ENCODE results near the gene SLC31A1.

SLC31A1 gene

DNA sequence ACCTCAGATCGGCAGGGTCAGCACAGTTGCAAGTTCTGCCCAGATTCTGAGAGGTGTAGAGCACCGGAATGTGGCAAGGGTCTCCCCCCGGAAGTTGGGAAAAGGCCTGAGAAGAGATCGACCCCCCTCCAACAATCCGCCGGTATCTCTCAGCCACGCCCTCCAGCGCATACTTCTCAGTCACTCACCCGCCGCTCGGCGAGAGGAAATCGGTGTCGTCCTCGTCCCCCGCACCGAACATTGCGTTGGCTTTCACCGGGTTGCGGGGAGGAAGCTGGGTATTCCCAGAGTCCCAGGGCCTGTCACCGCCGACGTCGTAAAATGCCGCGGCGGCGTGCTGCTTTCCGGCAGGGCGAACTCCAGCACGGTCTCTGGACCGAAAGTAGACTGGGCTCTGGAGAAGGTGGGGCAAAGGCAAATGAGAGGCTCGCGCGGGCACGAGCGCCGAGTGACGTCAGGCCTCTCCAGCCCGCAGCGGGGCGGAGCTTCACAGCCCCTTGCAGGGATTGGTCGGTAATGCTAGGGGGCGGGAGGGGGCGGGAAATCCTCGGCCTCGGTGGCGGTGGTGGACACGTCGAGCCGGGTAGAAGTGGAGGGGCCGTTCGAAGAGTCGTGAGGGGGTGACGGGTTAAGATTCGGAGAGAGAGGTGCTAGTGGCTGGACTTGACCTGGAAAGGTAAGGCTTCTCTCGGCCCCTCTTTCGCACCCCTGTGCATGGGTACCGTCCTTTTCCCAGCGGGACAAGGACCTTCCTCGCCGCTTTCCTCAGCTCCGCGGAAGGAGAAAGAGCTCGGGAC is at the start of gene SLC31A1, which contains the start of gene FKBP15:
Gene SLC31A1, plus strand, starts transcription at position 542 of the 797 bp plus-strand sequence. CDS start 34,605 bp downstream, outside the sequence.
Gene FKBP15, minus strand, starts transcription at position 275 of the 797 bp plus-strand sequence. Its CDS starts 34 bp downstream, at position 241.
- no peaks in the 10 kb centered on the region for H3K27me3 ChIP-seq (ENCODE audit: control insufficient read depth, insufficient read depth, low read length)
- H3K9ac ChIP-seq (ENCODE audit: low read length): peak within 1 kb of the TSS; percentile 93
- peaks cover 27% of the 10 kb centered on the region for H3K4me1 ChIP-seq (ENCODE audit: control insufficient read depth, insufficient read depth, low read length)
- no peaks in the 10 kb centered on the region for H3K36me3 ChIP-seq (ENCODE audit: control insufficient read depth, insufficient read depth, low read length)
- H3K9me3 ChIP-seq (ENCODE audit: control insufficient read depth, low read length): no peaks in the 10 kb centered on the region
- H3K4me3 ChIP-seq (ENCODE audit: low read length): peak within 1 kb of the TSS; percentile 94

DNA sequence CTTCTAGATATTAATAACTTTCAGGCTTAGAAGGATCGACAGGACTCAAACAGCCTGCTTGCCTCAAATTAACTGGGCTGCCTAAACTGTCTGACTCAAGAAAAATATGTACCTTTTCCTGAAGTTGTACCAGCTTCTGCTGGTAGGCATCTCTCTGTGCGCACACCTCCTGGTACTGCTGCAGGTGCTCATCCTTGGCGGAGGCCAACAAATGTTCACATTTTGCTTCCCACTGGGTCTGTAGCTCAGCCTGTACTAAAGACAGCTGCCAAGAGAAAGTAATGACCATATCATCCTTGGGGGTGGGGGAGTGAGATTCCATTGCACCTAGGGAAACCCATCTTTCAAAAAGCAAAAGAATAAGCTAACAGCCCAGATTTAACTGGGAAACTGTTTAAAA is 48.0 kb upstream of the SLC31A1 start:
- H3K4me3 ChIP-seq (ENCODE audit: low read length): no peak overlapping the region
- H3K4me1 ChIP-seq (ENCODE audit: control insufficient read depth, insufficient read depth, low read length): no peaks in the 10 kb centered on the region
- no peaks in the 10 kb centered on the region for H3K27me3 ChIP-seq (ENCODE audit: control insufficient read depth, insufficient read depth, low read length)
- no peak overlapping the region for H3K9ac ChIP-seq (ENCODE audit: low read length)
- H3K36me3 ChIP-seq (ENCODE audit: control insufficient read depth, insufficient read depth, low read length): peaks cover 17% of the 10 kb centered on the region
- H3K9me3 ChIP-seq (ENCODE audit: control insufficient read depth, low read length): no peaks in the 10 kb centered on the region

DNA sequence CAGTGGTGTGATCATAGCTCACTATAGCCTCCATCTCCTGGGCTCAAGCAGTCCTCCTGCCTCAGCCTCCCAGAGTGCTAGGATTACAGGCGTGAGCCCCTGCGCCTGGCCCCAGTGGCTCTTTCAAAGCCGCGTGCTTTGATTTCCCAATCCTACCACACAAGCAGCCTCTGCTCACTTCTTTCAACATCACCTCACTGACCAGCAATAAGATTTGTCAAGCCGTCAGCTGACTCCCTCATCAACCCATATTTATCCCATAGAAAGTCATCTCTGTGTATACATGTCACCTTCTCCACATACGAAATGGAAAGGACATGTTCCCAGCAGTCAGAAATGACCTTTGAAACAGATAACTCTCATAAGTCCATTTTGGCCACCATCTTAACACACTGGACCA is 44.5 kb upstream of the SLC31A1 start:
- Histone ChIP-seq H3K27me3 (ENCODE audit: control insufficient read depth, insufficient read depth, low read length) (no peaks in the 10 kb centered on the region), H3K9ac (ENCODE audit: low read length) (no peak overlapping the region), H3K9me3 (ENCODE audit: control insufficient read depth, low read length) (no peaks in the 10 kb centered on the region), H3K4me3 (ENCODE audit: low read length) (no peak overlapping the region), H3K36me3 (ENCODE audit: control insufficient read depth, insufficient read depth, low read length) (peaks cover 7% of the 10 kb centered on the region), H3K4me1 (ENCODE audit: control insufficient read depth, insufficient read depth, low read length) (no peaks in the 10 kb centered on the region)

DNA sequence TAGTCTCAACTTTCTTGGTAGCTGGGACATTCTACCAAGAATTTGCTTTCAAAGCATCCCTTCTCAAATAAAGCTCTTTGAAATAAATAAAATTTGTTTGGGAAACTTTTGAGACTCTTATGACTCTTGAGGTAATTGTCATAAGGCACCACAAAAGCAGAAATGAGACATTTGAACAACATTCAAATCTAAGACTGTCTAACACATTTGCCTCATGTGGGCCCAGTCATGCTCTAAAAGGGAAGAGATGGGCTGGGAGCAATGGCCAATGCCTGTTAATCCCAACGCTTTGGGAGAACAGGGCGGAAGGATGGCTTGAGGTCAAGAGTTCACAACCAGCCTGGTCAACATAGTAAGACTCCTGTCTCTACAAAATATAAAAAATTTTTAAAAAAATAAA is 44.1 kb upstream of the SLC31A1 start:
- Histone ChIP-seq H3K4me1 (ENCODE audit: control insufficient read depth, insufficient read depth, low read length) (no peaks in the 10 kb centered on the region), H3K4me3 (ENCODE audit: low read length) (no peak overlapping the region), H3K9ac (ENCODE audit: low read length) (no peak overlapping the region), H3K36me3 (ENCODE audit: control insufficient read depth, insufficient read depth, low read length) (peaks cover 7% of the 10 kb centered on the region), H3K9me3 (ENCODE audit: control insufficient read depth, low read length) (no peaks in the 10 kb centered on the region), H3K27me3 (ENCODE audit: control insufficient read depth, insufficient read depth, low read length) (no peaks in the 10 kb centered on the region)

GRCh38 chr9:113178087-113178486 is 43.3 kb upstream of the SLC31A1 start:
- H3K36me3 ChIP-seq (ENCODE audit: control insufficient read depth, insufficient read depth, low read length): peaks cover 2% of the 10 kb centered on the region
- H3K9me3 ChIP-seq (ENCODE audit: control insufficient read depth, low read length): no peaks in the 10 kb centered on the region
- H3K4me3 ChIP-seq (ENCODE audit: low read length): no peak overlapping the region
- no peak overlapping the region for H3K9ac ChIP-seq (ENCODE audit: low read length)
- no peaks in the 10 kb centered on the region for H3K4me1 ChIP-seq (ENCODE audit: control insufficient read depth, insufficient read depth, low read length)
- H3K27me3 ChIP-seq (ENCODE audit: control insufficient read depth, insufficient read depth, low read length): no peaks in the 10 kb centered on the region

- Histone ChIP-seq H3K36me3 (ENCODE audit: control insufficient read depth, insufficient read depth, low read length) (no peaks in the 10 kb centered on the region), H3K4me1 (ENCODE audit: control insufficient read depth, insufficient read depth, low read length) (no peaks in the 10 kb centered on the region)
Observed at GRCh38 chr9:113179839-113180238, 41.5 kb upstream of the SLC31A1 start.

DNA sequence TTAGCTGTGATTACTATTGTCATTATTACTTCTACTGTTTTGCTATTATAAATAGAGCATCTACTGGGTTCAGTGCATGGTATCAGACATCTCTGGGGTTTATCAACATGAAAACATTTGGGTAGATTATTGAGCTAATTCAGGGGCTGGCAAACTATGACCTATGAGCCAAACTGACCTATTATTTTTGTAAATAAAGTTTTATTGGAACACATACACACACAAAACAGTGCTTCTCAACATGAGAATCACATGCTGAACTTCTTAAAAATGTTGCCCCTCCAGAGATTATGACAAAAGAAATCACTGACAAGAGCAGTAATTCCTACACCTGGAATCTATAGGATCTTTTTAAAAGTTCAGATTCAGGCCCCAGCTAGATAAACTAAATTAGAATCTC is 40.2 kb upstream of the SLC31A1 start:
- H3K4me1 ChIP-seq (ENCODE audit: control insufficient read depth, insufficient read depth, low read length): no peaks in the 10 kb centered on the region
- no peaks in the 10 kb centered on the region for H3K36me3 ChIP-seq (ENCODE audit: control insufficient read depth, insufficient read depth, low read length)
- H3K9me3 ChIP-seq (ENCODE audit: control insufficient read depth, low read length): no peaks in the 10 kb centered on the region
- no peak overlapping the region for H3K4me3 ChIP-seq (ENCODE audit: low read length)
- no peaks in the 10 kb centered on the region for H3K27me3 ChIP-seq (ENCODE audit: control insufficient read depth, insufficient read depth, low read length)
- no peak overlapping the region for H3K9ac ChIP-seq (ENCODE audit: low read length)

More at GRCh38 chr9:113179839-113180238, 41.5 kb upstream of the SLC31A1 start:
- Histone ChIP-seq H3K27me3 (ENCODE audit: control insufficient read depth, insufficient read depth, low read length) (no peaks in the 10 kb centered on the region), H3K9me3 (ENCODE audit: control insufficient read depth, low read length) (no peaks in the 10 kb centered on the region), H3K9ac (ENCODE audit: low read length) (no peak overlapping the region), H3K4me3 (ENCODE audit: low read length) (no peak overlapping the region)

- no peaks in the 10 kb centered on the region for H3K4me1 ChIP-seq (ENCODE audit: control insufficient read depth, insufficient read depth, low read length)
- no peak overlapping the region for H3K4me3 ChIP-seq (ENCODE audit: low read length)
- peaks cover 7% of the 10 kb centered on the region for H3K36me3 ChIP-seq (ENCODE audit: control insufficient read depth, insufficient read depth, low read length)
- no peaks in the 10 kb centered on the region for H3K27me3 ChIP-seq (ENCODE audit: control insufficient read depth, insufficient read depth, low read length)
- H3K9me3 ChIP-seq (ENCODE audit: control insufficient read depth, low read length): no peaks in the 10 kb centered on the region
- no peak overlapping the region for H3K9ac ChIP-seq (ENCODE audit: low read length)
Observed at GRCh38 chr9:113183956-113184488, 37.3 kb upstream of the SLC31A1 start.

DNA sequence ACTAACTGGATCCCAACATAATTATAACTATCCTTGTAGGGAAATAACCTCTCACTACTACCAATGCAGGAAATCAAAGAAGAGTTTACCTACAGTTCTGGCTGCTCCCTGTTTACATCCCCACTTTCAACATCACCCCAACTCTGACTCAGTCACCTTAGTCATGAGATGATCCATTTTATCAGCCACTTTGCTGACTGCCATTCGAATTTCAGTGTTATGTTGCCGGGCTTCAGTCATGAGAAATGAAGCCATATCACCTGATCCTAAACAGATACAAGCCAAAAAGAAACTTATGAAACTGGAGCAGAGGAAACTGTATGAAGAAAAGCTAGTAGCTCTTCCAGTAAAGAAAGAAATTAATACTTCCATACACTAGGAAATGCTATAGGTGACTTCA is 36.8 kb upstream of the SLC31A1 start:
- no peaks in the 10 kb centered on the region for H3K9me3 ChIP-seq (ENCODE audit: control insufficient read depth, low read length)
- no peak overlapping the region for H3K9ac ChIP-seq (ENCODE audit: low read length)
- H3K36me3 ChIP-seq (ENCODE audit: control insufficient read depth, insufficient read depth, low read length): peaks cover 7% of the 10 kb centered on the region
- no peaks in the 10 kb centered on the region for H3K4me1 ChIP-seq (ENCODE audit: control insufficient read depth, insufficient read depth, low read length)
- H3K4me3 ChIP-seq (ENCODE audit: low read length): no peak overlapping the region
- H3K27me3 ChIP-seq (ENCODE audit: control insufficient read depth, insufficient read depth, low read length): no peaks in the 10 kb centered on the region

DNA sequence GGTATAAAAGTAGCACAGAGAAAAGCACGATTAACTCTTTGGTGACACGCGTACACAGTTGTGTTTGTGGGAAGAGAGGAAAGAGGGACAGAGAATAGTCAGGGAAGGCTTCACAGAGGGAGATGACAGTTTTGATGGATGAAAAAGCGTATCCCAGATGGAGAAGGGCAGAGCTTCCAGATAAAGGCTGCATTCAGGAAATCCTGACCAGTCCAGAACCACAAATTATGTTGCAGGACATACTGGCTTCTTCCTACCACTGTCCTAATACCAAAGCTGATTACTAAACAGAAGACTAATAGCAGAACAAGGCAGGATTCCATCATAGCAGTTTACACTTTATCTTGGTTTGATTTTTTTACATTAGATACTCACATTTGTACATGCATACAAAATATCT is 36.1 kb upstream of the SLC31A1 start:
- H3K36me3 ChIP-seq (ENCODE audit: control insufficient read depth, insufficient read depth, low read length): peaks cover 7% of the 10 kb centered on the region
- H3K4me1 ChIP-seq (ENCODE audit: control insufficient read depth, insufficient read depth, low read length): no peaks in the 10 kb centered on the region
- H3K9me3 ChIP-seq (ENCODE audit: control insufficient read depth, low read length): no peaks in the 10 kb centered on the region
- H3K27me3 ChIP-seq (ENCODE audit: control insufficient read depth, insufficient read depth, low read length): no peaks in the 10 kb centered on the region
- H3K4me3 ChIP-seq (ENCODE audit: low read length): no peak overlapping the region
- no peak overlapping the region for H3K9ac ChIP-seq (ENCODE audit: low read length)

DNA sequence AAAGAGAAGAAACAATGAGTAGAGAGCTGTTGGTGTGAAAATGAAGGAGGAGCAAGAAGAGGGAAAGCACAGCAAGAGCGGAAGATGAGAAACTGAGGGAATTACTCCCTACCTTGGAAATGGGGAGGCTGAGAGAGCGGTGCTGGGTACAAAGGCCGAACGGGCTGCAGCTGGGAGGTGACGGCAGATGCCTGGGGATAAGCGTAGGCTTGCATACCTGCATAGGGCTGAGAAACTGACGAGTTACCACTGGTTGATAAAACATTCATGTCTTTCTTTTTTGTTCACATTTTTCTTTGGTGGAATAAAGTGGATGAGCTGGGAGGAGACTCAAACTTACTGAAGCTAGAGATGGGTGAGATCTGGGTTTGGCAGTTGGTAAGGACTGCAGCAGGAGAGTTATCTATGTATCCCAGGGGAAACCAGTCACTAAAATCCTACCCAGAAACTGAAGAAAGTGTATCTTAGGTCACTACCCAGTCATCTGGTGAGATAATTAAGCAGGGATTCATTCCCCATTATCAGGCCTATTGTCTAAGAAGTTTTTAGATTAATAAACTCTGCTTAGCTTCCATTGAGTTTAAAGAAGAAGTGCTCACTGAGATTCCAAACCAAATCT is 35.1 kb upstream of the SLC31A1 start:
- H3K9me3 ChIP-seq (ENCODE audit: control insufficient read depth, low read length): no peaks in the 10 kb centered on the region
- H3K27me3 ChIP-seq (ENCODE audit: control insufficient read depth, insufficient read depth, low read length): no peaks in the 10 kb centered on the region
- H3K4me3 ChIP-seq (ENCODE audit: low read length): no peak overlapping the region
- H3K4me1 ChIP-seq (ENCODE audit: control insufficient read depth, insufficient read depth, low read length): no peaks in the 10 kb centered on the region
- H3K9ac ChIP-seq (ENCODE audit: low read length): no peak overlapping the region
- peaks cover 7% of the 10 kb centered on the region for H3K36me3 ChIP-seq (ENCODE audit: control insufficient read depth, insufficient read depth, low read length)

- Histone ChIP-seq H3K27me3 (ENCODE audit: control insufficient read depth, insufficient read depth, low read length) (no peaks in the 10 kb centered on the region), H3K4me1 (ENCODE audit: control insufficient read depth, insufficient read depth, low read length) (no peaks in the 10 kb centered on the region), H3K9ac (ENCODE audit: low read length) (no peak overlapping the region), H3K9me3 (ENCODE audit: control insufficient read depth, low read length) (no peaks in the 10 kb centered on the region), H3K36me3 (ENCODE audit: control insufficient read depth, insufficient read depth, low read length) (peaks cover 7% of the 10 kb centered on the region), H3K4me3 (ENCODE audit: low read length) (no peak overlapping the region)
Observed at GRCh38 chr9:113187929-113188595, 33.3 kb upstream of the SLC31A1 start.
